GM23248 (cell line): ENCODE measurements around the gene HNRNPH3. TPM values are rescaled to one million over a fixed set of nuclear protein-coding genes. Genes with fewer than 3 reads are reported as not detected.

ENCODE experiments used
- DNase-seq: peaks from one replicate; pipeline ENCODE4 v3.0.0-alpha.2; 2015
- H2AFZ ChIP-seq: fragments of 200-600 bp; sonication (generic); 2 replicates; pipeline ENCODE4 v1.6.1; 2016; ENCODE audit warnings: antibody characterized with exemption
- H3F3A ChIP-seq: fragments of 200-600 bp; sonication (generic); 2 replicates; pipeline ENCODE4 v1.6.1; 2016; ENCODE audit warnings: mild to moderate bottlenecking, antibody characterized with exemption, mixed run types; ENCODE audit not compliant: insufficient read depth
- H3K27ac ChIP-seq: fragments of 200-600 bp; sonication (generic); 2 replicates; pipeline ENCODE4 v1.5.1; 2016; ENCODE audit warnings: mild to moderate bottlenecking
- H3K27me3 ChIP-seq: fragments of 200-600 bp; sonication (generic); replicated peaks from 2 replicates; pipeline ENCODE4 v1.6.1; 2016; ENCODE audit warnings: mild to moderate bottlenecking; ENCODE audit not compliant: insufficient read depth
- H3K36me3 ChIP-seq: fragments of 200-600 bp; sonication (generic); 2 replicates; pipeline ENCODE4 v1.6.1; 2016; ENCODE audit warnings: low read depth, mild to moderate bottlenecking
- H3K4me1 ChIP-seq: fragments of 200-600 bp; sonication (generic); 2 replicates; pipeline ENCODE4 v1.6.1; 2016; ENCODE audit warnings: mild to moderate bottlenecking; ENCODE audit not compliant: insufficient read depth
- H3K4me2 ChIP-seq: fragments of 200-600 bp; sonication (generic); one replicate; pipeline ENCODE4 v1.6.1; 2016; ENCODE audit warnings: mild to moderate bottlenecking; ENCODE audit not compliant: unreplicated experiment
- H3K4me3 ChIP-seq: fragments of 200-600 bp; sonication (generic); 2 replicates; pipeline ENCODE4 v1.5.1; 2016; ENCODE audit warnings: mild to moderate bottlenecking
- H3K79me2 ChIP-seq: fragments of 200-600 bp; sonication (generic); 2 replicates; pipeline ENCODE4 v1.6.1; 2016; ENCODE audit warnings: mild to moderate bottlenecking; ENCODE audit not compliant: insufficient read depth
- H3K9ac ChIP-seq: fragments of 200-600 bp; sonication (generic); 2 replicates; pipeline ENCODE4 v1.6.1; 2016; ENCODE audit warnings: mild to moderate bottlenecking
- H3K9me2 ChIP-seq: fragments of 200-600 bp; sonication (generic); 2 replicates; pipeline ENCODE4 v1.6.1; 2016; ENCODE audit warnings: mixed run types, mild to moderate bottlenecking, moderate library complexity; ENCODE audit not compliant: insufficient read depth
- H3K9me3 ChIP-seq: fragments of 200-600 bp; sonication (generic); one replicate; pipeline ENCODE4 v1.6.1; 2017; ENCODE audit warnings: low read depth
- H4K20me1 ChIP-seq: fragments of 200-600 bp; sonication (generic); 2 replicates; pipeline ENCODE4 v1.6.0; 2016; ENCODE audit not compliant: insufficient read depth
- EZH2 ChIP-seq: fragments of 200-600 bp; sonication (generic); IDR thresholded peaks from 2 replicates; pipeline ENCODE4 v1.6.1; 2018; ENCODE audit warnings: antibody characterized with exemption, mild to moderate bottlenecking; ENCODE audit not compliant: insufficient read depth, poor library complexity, severe bottlenecking
- EZH2phosphoT487 ChIP-seq: fragments of 200-600 bp; sonication (generic); IDR thresholded peaks from 2 replicates; pipeline ENCODE4 v1.6.1; 2018; ENCODE audit warnings: antibody characterized with exemption, moderate library complexity, mild to moderate bottlenecking, low read depth; ENCODE audit not compliant: insufficient read depth
- WGBS, 2 experiments: methylation state at CpG; one replicate each; pipeline ENCODE4 v1.1.6; 2015 to 2017; ENCODE audit warnings: low lambda C conversion rate in 2 of 2, low coverage in 1 of 2; ENCODE audit errors: missing lambda C conversion rate in 2 of 2; 5-methylcytosine and 5-hydroxymethylcytosine counted together
- in situ Hi-C: fragments of 300-500 bp; cut with MboI; formaldehyde crosslinking; loops from 2 replicates; pipeline ENCODE4 v1.15.0; 2020
- polyA plus RNA-seq: library from polyadenylated mRNA; unstranded; fragments of >200 nt; fragmentation: Nextera tagmentation; extraction: Ambion mirVana; gene quantifications from 2 replicates; pipeline ENCODE4 v1.2.1, GENCODE V29; 2016
- total RNA-seq: library from RNA; depleted of rRNA; stranded (reverse); fragments of >200 nt; shearing (Covaris generic); gene quantifications from 2 replicates; pipeline ENCODE4 v1.2.3, GENCODE V29; 2014

The HNRNPH3 gene
- total and polyA plus RNA-seq, 2 experiments from 2014 or later, result 17.6 to 122 TPM

DNA sequence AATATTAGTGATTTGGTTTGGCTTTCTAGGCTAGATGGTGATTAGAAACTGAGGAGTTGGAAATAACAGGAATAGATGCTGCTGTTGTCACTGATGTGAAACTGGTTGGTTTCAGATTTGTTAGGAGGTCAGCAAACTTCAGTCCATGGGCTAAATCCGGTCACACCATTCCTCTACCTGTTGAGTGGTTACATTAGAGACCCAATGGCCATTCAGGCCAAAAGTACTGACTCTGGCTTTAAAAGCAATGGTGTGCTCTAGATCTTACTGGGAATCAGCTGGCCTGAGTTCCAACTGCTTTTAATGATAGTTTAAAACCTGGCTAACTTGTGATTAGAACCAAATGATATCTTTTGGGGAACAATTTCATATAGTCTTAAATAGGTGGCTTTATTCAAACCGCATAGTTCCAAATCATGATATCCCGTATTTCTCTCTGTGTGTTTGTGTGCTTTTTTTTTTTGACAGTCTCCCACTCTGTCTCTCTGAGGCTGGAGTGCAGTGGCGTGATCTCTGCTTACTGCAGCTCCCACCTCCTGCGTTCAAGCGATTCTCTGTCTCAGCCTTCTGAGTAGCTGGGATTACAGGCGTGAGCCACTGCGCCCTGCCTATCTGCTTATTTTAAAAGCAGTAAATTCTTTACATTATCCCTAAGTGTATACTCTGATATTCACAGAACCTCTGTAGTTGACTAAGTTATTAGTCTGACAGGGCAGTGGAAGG lies 8.7 kb downstream of the HNRNPH3 start:
- H3K9ac ChIP-seq, result no peak overlapping the region
- no peaks in the 10 kb centered on the region for H3K9me3 ChIP-seq
- WGBS, 2 experiments, result 93% methylated on average over 8 of the region's 8 CpGs
- no peak overlapping the region for H3K27ac ChIP-seq
- in situ Hi-C loops, result no loop called here
- H3K4me2 ChIP-seq, result no peak overlapping the region
- H3K4me1 ChIP-seq, result peaks cover 26% of the 10 kb centered on the region
- peaks cover 95% of the 10 kb centered on the region for H3K79me2 ChIP-seq
- H3K27me3 ChIP-seq, result no peaks in the 10 kb centered on the region
- H4K20me1 ChIP-seq, result peaks cover 29% of the 10 kb centered on the region
- no peaks in the 10 kb centered on the region for H3K9me2 ChIP-seq
- DNase-seq, result no peak
- TF ChIP-seq EZH2phosphoT487 (no peak), EZH2 (no peak)
- peaks cover 84% of the 10 kb centered on the region for H3K36me3 ChIP-seq
- H3K4me3 ChIP-seq, result no peak overlapping the region
- H2AFZ ChIP-seq, result no peak overlapping the region
- H3F3A ChIP-seq, result peaks cover 72% of the 10 kb centered on the region

DNA sequence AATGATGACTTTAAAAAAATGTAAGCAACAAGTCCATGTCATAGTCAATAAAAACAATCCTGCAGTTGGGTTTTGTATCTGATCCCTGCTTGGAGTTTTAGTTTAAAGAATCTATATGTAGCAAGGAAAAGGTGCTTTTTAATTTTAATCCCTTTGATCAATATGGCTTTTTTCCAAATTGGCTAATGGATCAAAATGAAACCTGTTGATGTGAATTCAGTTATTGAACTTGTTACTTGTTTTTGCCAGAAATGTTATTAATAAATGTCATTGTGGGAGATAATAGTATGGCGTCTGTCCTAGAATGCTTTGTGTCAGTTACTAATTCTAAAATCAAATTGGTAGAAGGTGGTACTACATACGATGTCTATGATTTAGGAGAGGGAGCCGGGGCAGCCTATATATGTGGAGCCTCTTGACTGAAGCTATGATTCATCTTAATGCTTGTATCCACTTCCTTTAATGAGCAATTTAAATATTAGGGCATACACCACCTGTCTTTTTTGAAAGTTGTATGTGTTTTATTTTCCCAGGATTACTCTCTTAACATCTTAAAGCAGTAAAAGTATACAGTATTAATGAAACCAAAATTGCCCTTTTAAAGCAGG lies 11.1 kb downstream of the HNRNPH3 start:
- H3K27me3 ChIP-seq, result no peaks in the 10 kb centered on the region
- H3F3A ChIP-seq, result peaks cover 92% of the 10 kb centered on the region
- no peak overlapping the region for H3K4me3 ChIP-seq
- in situ Hi-C loops, result no loop called here
- H3K36me3 ChIP-seq, result peaks cover 86% of the 10 kb centered on the region
- peaks cover 78% of the 10 kb centered on the region for H3K79me2 ChIP-seq
- TF ChIP-seq EZH2 (no peak), EZH2phosphoT487 (no peak)
- 97 to 99% methylated on average over 3 of the region's 3 CpGs for WGBS, 2 experiments
- DNase-seq, result peak; percentile 10
- peak overlapping the region; percentile 8; the same call in 1 of the 2 replicates for H3K27ac ChIP-seq
- no peaks in the 10 kb centered on the region for H3K9me3 ChIP-seq
- H4K20me1 ChIP-seq, result peaks cover 7% of the 10 kb centered on the region
- no peak overlapping the region for H3K9ac ChIP-seq
- no peaks in the 10 kb centered on the region for H3K9me2 ChIP-seq
- no peak overlapping the region for H2AFZ ChIP-seq
- H3K4me2 ChIP-seq, result no peak overlapping the region
- peaks cover 1% of the 10 kb centered on the region for H3K4me1 ChIP-seq

DNA sequence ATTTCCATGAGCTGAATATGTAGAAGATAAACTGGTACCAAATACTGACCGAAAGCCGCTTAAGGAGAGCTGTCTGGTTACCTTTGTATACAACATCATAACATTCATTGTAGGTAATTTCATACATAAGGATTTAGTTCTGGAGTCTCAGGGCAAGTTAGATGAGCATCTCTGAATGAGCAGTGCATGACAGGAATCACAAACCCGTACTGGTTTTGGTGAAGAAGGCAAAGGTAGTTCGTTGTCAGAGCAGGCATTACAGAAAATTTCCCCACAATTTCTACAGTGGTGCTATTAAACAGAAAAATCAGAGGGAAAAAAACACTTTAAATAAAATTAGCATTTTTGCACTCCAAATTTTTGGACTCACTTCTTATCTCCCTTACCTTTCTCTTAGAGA lies 13.8 kb downstream of the HNRNPH3 start:
- Histone ChIP-seq H3K9me3 (no peaks in the 10 kb centered on the region), H4K20me1 (peaks cover 3% of the 10 kb centered on the region; the same call in 1 of the 2 replicates), H3K27ac (peak overlapping the region; percentile 8; the same call in 1 of the 2 replicates), H3K27me3 (no peaks in the 10 kb centered on the region), H3K79me2 (peaks cover 52% of the 10 kb centered on the region), H3K4me2 (no peak overlapping the region), H3K9ac (no peak overlapping the region), H3K9me2 (no peaks in the 10 kb centered on the region), H3F3A (peaks cover 92% of the 10 kb centered on the region), H3K4me1 (no peaks in the 10 kb centered on the region), H3K4me3 (no peak overlapping the region), H3K36me3 (peaks cover 60% of the 10 kb centered on the region), H2AFZ (no peak overlapping the region)
- TF ChIP-seq EZH2 (no peak), EZH2phosphoT487 (no peak)
- DNase-seq, result no peak
- WGBS, 2 experiments, result 83 to 87% methylated on average over 4 of the region's 4 CpGs
- in situ Hi-C loops, result no loop called here

DNA sequence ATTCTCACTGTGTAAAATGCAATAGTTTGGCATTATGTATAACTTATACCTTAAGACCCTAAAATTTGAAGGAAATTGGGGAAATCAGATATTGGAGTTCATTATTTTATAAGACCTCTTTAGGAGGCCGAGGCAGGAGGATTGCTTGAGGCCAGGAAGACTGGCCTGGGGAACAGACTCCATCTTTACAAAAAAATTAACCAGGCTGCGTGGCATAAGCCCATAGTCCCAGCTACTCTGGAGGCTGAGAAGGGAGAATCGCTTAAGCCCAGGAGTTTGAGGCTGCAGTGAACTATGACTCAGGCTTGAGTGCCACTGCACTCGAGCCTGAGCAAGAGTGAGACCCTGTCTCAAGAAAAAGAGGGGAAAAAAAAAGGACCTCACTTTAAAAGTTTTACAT lies 14.9 kb downstream of the HNRNPH3 start:
- no peaks in the 10 kb centered on the region for H3K4me1 ChIP-seq
- H3K79me2 ChIP-seq, result peaks cover 41% of the 10 kb centered on the region
- no peak for TF ChIP-seq EZH2
- no peak for TF ChIP-seq EZH2phosphoT487
- H3K4me3 ChIP-seq, result no peak overlapping the region
- no peaks in the 10 kb centered on the region for H3K27me3 ChIP-seq
- DNase-seq, result no peak
- in situ Hi-C loops, result no loop called here
- H3K9me3 ChIP-seq, result no peaks in the 10 kb centered on the region
- 87 to 92% methylated on average over 4 of the region's 4 CpGs for WGBS, 2 experiments
- peaks cover 86% of the 10 kb centered on the region for H3F3A ChIP-seq
- no peak overlapping the region for H3K27ac ChIP-seq
- no peak overlapping the region for H3K9ac ChIP-seq
- H3K9me2 ChIP-seq, result no peaks in the 10 kb centered on the region
- no peak overlapping the region for H3K4me2 ChIP-seq
- H4K20me1 ChIP-seq, result peaks cover 3% of the 10 kb centered on the region; the same call in 1 of the 2 replicates
- no peak overlapping the region for H2AFZ ChIP-seq
- peaks cover 48% of the 10 kb centered on the region for H3K36me3 ChIP-seq
